HG03521 (cell line): ENCODE data around the gene AGBL3.
A peak's percentile ranks its signal among the peaks of the same experiment; 100 is the strongest.

ENCODE experiments used
- ATAC-seq: cut with Tn5 transposase; IDR thresholded peaks from one replicate; pipeline ENCODE4 v1.9.1; 2021; ENCODE audit warnings: mild to moderate bottlenecking, moderate library complexity; ENCODE audit not compliant: unreplicated experiment

The AGBL3 gene

DNA sequence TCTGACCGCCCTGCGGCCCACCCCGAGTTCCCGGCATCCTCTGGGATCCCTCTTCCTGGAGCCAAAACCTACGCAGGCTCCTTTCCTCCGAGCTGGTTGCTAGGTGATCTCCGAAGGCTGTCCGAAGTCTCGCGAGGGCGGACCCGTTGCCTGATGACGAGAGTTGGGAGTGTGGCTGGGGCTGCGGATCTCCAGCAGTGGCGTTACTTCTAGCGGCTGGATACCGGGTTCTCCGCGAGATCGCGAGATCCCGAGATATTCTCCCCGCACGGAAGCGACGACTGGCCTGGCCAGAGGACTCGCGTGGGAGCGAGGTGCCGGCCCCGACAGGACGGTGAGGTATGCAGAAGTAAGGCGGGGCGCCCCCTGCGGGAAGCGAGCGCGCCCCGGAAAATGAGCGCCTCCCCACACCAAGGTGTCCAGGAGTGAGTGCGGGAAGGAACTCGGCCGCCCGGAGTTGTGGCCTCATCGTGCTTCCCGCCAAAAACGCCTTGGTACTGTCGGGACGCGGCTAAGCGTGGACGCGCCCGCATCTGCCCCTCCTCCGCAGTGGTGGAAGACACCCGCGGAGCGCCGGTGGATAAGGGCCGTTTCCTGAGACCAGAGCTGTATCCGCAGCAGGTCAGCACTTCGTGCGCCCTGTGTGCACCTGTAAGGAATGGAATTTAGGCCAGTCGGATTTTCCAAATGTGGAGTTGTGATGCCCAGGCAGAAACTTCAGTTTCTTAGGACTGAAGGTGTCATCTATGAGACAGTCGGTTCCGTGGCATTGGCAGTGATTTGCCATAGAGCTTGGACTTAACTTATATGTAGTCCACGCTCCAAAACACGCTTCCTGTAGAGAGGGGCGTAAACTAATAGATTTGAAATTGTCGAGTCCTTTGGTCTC, at the start of gene AGBL3:
Gene AGBL3 (plus strand): TSS at position 146 of the 889 bp plus-strand sequence. CDS start 1,426 bp downstream, outside the sequence.
- ATAC-seq, result peak; percentile 86

DNA sequence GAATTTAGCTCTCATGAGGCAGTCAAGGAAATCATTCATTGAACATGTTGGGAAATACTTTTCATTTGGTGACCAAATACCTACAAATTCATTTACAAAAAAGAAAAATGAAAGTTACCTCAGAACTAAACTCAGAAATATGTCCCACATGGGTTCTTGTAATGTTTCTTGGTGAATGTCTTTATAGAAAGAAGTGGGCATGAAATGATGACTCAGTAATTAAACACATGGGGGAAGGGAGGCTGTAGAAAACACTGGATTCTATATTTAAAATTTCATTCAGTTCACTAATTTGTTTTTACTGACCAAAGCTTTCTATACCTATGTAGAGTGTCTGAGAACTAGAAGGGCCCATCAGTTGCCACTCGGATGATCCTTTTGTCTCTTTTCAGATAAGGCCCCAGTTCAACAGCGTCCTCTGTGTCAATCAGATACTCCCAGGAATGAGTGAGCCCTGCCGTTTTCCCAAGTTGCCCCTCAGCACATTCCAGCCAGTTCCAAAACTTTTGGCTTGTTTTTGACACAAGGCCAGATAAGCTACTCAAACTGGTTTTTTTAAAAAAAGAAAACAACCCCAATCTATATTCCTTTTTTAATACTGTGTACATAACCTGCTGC, 49.3 kb upstream of the AGBL3 start:
- no peak for ATAC-seq

DNA sequence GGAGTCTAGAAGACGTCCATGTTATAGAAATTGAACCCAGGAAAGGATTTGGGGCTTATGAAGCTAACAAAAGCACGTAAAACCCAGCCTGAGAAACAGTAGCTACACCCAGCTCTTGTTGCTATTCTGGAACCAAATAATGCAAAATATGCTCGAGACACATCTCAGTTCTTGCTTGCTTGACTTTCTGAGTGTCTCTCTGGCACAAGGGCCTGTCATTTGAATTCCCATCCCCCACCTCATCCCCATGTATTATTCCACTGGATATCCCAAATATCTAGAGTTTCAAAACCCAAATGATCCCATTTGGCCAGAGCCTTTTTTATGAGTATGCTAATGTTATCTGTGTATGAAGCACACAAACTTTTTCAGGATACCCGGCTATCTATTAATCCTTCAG, 48.2 kb upstream of the AGBL3 start:
- no peak for ATAC-seq

DNA sequence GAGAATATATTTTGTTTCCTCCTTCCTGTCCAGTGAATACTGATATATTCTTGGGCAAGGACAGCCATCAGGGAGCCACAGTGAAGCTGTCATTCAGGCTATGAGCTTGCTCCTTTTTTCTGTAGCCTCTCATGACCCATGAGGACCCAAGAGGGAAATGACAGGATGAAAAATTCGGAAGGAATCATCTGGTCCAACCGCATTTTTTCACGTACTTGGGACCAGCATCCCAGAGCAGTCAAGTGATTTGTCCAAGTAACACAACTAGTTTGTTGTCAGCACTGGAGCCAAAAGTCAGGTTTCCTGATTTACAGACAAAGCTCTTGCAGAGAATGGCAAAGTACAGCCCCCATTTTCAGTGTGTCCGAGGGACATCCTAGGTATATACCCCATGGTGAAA, 47.2 kb upstream of the AGBL3 start:
- no peak for ATAC-seq

DNA sequence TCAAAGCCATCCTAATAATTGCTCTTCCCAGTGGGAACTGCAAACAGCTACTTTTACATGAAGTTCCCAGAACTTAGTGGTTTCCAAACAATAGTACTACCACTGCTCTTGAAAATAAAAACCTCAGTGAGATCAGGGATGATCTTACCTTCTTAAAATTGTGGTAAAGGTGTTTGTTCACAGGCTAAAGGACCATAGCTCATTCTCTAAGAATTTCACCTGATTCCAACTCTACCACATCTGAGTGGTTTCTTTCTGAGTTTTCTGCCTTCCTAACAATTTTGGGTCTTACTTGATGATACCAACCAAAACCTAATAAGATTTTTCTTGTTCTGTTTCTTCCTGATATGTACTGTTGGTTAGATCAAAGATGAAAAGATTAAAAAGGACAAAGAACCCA, 45.6 kb upstream of the AGBL3 start:
- no peak for ATAC-seq

DNA sequence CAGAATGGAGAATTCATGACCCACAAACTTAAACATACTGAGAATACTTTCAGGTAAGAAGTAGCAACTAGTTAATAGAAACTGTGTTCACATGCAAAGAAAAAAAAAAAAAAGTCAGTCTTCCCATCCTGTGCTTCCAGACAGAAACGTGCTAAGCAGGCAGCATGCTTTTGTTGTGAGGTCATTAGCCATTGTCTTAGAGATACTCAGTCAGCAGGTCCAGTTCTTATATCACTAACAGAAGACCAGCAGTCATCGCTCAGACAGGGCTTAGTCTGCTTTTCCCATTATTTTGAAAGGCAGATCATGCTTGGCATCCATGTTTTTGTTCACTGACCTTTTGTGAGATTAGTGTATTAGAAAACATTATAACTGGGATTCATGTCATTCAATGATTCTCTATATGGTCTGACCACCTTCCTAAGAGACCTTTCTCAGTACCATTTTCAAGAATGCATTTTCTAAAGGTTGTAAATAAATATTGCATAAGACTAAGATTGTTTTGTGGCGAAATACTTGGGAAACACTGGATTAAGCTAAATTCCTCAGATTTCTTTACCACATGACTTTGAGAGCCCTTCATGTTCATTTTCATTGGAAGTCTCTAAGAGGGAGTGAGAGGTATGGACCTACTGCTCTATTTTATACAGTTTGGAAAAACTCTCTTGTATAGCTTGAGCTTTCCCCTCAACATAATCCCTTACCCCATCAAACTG, 45.0 kb upstream of the AGBL3 start:
- ATAC-seq, result no peak

DNA sequence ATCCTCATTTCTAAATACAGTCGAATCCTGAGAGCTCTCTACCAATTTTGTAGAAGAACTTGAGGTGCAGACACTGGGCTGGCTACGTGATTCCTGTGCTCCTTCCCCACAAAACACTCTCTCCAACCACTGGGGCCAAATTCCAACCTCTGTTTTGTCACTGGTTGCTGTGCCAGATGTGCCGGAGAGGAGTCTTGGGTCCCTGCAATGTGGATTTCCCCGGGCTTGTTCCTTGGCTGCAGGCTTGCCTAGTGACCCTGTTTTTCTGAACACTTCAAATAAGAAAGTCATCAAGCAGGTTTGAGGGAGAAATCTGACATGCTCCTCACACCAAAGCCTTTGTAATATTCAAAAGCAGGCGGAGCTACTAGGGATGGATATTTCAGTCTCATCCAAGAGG, 44.4 kb upstream of the AGBL3 start:
- ATAC-seq, result no peak

DNA sequence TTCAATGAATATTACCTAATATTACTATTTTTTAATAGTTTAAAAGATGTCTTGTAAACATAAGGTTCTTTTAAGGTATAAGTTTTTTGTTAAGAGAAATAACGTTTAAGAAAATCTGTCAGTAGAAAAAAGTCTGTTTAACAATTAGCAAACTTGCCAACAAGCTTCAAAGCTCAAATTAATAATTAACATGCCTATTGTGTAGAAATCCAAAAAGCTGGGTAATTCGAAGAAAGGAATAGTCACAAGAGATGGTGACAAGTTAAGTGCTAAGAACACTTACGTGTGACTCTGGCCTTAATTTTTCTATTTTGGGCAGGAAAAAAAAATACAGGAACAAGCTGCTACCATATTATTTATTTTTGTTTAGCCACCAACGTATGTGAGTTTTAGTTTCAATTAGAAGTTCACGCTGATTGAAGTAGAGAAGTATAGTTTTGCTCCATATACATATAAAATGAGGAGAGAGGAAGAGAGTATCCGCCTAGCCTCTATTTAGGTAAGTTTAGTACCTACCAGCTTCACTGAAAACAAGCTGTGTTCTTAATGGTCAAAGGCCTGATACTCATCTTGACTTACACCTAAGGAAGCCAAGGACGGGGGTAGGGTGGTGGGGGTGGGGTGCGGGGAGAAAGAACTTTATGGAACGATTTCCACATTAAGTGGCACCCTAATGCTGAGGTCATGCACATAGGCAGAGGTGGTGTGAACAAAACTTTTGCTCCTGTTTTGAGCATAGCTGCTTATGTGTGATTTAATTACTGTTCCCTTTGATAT, 43.4 kb upstream of the AGBL3 start:
- ATAC-seq, result no peak

DNA sequence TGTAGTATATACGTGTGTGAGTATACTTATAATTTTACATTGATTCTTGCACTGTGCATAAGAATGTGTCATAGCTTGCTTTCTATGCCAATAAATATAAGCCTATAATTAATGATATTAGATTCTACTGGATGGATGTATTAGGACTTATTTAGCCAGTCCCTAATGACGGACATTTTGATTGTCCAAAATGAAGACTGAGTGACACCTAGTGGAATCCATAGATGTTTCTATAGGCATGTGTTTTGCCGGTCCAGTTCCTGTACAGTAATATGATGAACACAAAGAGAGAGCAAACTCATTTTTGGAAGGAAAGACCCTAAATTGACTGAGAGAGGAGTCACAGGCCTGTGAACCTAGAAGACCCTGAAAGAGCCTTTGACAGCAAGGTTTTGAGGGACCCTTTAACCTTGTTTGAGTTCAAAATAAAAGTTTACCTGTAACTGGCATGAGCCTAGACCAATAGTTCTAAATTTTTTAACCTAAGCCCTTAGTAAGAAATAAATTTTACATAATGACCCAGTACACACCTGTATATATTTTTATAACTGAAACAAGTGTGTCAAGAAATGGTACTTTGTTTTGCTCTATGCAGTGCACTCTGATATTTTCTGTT, 42.4 kb upstream of the AGBL3 start:
- no peak for ATAC-seq

DNA sequence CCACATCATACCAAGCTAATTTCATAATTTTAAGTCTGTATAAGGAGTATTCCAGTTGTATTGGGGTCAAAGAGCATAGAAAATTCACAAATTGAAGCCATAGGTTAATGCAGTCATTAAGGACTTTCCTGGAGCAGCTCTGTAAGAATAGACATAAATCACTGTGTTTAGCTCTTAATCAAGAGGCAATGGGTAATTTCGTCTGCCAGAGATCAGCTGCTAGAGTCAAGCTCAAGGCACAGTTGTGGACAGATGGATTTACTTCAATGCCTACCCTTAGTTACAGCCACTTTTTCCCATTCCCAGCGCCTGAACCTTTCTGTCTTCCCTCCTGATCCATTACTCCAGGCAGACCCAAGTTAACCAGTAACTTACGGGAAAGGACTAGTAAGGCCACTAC, 40.6 kb upstream of the AGBL3 start:
- no peak for ATAC-seq

DNA sequence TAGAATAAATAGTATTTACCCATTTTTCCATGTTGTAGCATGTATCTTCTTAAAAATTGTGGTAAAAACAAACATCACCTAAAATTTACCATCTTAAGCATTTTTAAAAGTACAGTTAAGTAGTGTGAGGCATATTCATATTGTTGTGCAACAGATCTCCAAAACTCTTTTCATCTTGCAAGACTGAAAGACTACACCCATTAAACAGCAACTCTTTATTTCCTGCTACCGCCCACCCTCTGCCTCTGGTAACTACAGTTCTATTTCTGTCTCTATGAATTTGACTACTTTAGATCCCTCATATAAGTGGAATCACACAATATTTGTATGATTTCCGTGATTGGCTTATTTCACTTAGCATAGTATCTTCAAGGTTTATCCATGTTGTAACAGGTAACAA, 40.0 kb upstream of the AGBL3 start:
- ATAC-seq, result no peak

DNA sequence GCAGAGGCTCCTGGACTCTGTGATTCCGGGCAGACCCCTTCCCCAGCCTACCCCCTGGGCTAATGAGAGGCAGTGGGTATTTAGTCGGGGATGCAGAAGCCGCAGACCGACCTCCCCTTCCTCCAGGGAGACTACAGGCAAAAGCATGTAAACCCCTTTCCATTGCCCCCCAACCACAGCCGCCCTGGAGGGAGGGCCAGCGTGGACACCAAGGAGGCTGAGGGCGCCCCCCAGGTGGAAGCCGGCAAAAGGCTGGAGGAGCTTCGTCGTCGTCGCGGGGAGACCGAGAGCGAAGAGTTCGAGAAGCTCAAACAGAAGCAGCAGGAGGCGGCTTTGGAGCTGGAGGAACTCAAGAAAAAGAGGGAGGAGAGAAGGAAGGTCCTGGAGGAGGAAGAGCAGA, 39.0 kb upstream of the AGBL3 start:
- ATAC-seq, result no peak

DNA sequence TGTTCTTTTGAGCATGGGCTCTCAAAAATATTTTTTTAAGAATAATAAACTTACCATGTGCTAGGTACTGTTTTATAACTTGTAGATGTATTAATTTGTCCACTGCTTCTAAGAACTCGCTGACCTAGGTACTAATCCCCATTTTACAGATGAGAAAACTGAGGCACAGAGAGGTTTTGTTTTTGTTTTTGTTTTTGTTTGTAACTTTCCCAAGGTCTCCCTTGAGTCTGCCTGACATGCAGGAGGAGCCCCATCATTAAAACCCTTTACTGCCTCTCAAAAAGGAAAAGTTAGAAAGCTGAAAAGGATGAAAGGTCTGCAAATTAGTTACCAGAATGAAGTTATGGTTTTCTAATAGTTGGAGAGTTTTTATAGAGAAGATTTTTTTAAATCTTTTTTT, 38.5 kb upstream of the AGBL3 start:
- no peak for ATAC-seq

DNA sequence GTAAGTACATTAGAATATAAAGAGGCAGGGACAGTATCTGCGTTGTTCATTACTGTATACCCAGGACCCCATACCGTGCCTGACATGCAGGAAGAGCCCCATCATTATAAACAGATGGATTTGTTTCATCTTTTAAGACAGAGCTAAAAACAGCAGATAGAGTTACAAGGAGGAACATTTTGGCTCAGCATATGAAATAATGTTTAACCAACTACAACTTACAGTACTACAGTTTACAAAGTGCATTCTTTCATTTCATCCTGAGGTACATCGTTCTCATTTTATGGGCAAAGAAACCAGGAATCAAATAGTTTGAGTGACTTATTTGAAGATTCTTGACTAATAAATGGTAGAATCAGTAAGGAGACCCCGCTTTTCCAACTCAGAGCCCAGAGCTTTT, 38.1 kb upstream of the AGBL3 start:
- no peak for ATAC-seq

DNA sequence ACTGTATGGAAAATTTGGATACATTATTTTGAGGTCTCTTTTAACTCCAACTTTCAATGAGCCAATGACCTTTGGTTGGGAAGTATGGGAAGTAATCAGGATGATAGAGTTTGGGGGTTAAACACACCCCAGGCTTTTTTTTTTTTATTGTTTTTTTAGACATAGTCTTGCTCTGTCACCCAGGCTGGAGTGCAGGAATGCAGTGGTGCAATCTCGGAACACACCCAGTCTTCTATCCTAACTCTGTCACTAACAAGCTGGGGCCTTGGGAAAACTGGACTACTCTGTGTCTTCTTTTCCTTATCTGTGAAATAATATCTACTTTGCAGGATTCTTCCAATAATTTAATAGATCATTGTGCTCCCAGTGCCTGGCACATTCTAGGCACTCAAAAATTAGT, 37.6 kb upstream of the AGBL3 start:
- ATAC-seq, result no peak

DNA sequence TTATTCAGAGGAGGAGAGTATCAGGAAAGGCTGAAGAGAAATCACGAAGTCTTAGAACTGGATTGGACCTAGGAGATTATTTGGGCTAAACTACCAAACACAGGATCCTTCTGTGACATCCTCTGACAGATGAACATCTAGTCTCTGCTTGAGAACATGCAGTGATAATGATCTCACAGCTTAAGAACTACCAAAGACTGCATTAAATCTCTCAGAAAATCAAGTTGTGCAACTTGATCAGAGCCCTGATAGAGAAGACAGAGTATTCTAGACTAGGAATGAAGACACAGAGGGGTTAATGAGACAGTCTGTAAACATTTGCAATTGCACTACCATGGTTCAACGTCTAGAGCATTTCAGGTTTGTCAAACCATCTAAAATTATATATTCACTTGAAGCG, 37.1 kb upstream of the AGBL3 start:
- no peak for ATAC-seq

DNA sequence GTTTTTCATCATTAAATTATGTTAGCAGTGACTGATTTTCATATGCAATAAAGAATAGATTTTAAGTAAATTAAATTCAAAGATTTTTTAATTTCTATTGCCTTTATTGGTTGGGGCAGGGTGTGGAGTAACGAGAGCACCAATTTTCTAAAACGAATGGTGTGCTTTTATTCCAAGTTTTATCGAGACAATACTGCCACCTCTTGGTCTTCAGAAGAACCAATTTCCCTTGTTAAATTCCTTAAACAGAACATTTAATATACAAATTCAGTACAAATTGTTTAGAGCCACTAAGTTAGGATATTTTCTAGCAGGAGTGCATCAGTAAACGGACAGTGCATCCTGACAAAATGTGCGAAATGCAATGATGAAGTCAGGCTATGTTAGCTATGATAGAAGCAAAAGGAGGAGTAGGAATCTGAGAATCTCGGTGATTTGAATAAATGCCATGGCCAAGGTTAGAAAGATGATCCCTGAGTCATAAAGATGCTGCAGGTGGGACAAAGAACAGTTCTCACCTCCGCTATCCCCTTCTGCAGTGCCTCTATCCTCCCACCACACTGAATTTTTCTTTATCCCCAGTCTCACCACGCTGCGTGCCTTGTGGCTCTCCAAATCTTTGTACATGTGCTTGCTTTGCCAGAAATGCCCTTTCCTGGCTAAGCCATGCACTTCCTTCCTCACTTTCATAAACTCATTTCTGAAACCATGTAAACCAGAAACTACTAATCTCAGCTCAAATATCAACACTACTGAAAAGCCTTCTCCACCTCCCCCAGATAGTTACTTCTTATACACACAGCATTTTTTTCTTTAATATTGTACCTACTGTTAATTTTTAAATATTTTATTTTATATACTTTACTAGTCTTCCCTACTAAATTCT, 31.9 kb upstream of the AGBL3 start:
- no peak for ATAC-seq

DNA sequence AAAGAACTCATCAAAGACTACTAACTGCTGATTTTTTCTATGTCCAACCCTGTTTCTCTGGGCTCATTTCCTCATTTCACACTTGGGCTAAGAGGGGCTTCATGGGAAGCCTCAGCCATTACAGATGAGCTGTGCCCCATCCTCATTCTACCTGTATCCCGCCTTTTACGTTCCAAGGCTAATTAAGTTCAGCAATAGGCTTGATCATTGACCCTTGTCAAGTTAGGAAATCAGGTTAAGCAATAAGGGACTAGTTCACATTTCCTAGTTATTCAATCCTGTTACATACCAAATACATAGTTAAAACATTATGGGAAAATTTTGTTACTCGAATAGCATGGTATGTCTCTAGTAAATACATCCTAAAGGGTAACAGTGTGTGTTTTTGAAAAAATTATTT, 29.3 kb upstream of the AGBL3 start:
- no peak for ATAC-seq

DNA sequence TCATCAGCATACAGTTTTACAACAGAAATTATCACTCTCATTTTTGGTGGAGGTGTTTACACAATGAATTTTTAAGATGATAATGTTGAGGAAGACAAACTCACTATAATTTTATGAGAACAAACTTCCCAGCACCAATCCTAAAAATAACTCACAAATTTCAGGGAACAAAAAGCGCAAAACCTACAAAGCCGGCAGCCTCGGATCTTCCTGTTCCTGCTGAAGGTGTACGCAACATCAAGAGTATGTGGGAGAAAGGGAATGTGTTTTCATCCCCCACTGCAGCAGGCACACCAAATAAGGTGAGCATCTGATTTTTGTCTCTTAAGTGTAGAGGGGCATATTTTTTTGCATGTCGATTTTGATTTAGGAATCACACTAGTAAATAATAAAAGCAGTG, 26.5 kb upstream of the AGBL3 start:
- ATAC-seq, result no peak
